OCI-LY3 (cell line): ENCODE measurements around the gene ECE2.

Source experiments
- EZH2phosphoT487 ChIP-seq: fragments of 200-600 bp; shearing (Covaris generic); IDR thresholded peaks from 2 replicates; pipeline ENCODE4 v1.6.1; 2018; ENCODE audit warnings: antibody characterized with exemption, mixed run types, low read depth
- TF ChIP-seq, protein P1 (sequence below): fragments of 200-600, 300-600 bp; sonication (generic); IDR thresholded peaks from 2 replicates; pipeline ENCODE4 v1.5.1; 2014; ENCODE audit warnings: antibody characterized with exemption, low read length, low read depth

DNA sequence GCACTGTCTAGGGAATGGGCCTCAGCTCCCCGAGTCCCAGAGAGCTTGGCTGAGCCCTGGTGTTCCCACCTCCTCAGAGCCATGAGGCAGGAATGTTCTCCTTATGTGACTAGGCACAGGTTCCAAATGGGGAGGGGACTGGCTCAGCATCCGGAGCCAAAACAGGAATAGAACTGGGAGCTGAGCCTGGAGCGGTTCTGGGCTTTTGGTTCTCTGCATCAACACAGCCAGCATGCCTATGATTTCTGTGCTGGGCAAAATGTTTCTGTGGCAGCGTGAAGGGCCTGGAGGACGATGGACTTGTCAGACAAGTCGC lies 61.5 kb downstream of the ECE2 start, which contains the start of gene FAM131A:
- TF ChIP-seq, protein P1, sequence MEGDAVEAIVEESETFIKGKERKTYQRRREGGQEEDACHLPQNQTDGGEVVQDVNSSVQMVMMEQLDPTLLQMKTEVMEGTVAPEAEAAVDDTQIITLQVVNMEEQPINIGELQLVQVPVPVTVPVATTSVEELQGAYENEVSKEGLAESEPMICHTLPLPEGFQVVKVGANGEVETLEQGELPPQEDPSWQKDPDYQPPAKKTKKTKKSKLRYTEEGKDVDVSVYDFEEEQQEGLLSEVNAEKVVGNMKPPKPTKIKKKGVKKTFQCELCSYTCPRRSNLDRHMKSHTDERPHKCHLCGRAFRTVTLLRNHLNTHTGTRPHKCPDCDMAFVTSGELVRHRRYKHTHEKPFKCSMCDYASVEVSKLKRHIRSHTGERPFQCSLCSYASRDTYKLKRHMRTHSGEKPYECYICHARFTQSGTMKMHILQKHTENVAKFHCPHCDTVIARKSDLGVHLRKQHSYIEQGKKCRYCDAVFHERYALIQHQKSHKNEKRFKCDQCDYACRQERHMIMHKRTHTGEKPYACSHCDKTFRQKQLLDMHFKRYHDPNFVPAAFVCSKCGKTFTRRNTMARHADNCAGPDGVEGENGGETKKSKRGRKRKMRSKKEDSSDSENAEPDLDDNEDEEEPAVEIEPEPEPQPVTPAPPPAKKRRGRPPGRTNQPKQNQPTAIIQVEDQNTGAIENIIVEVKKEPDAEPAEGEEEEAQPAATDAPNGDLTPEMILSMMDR = no peak
- no peak for TF ChIP-seq EZH2phosphoT487
